ENCODE measurements around the gene CYB561D1.

- TF ChIP-seq CTCF (conservative IDR thresholded peaks at IDR 0.05 in 1 of 2, IDR thresholded peaks at IDR 0.05 in 1 of 2; ENCODE audit: low read depth in 1 of 2, low read length in 2 of 2) = no peak
- no peak for TF ChIP-seq EZH2 (IDR thresholded peaks at IDR 0.05; ENCODE audit: low read length, missing control alignments)
Measured at GRCh38 chr1:109535971-109536491, 42.1 kb downstream of the CYB561D1 start.
